ENCODE measurements around the gene FUBP3. TPM values are rescaled to one million over a fixed set of nuclear protein-coding genes. Genes with fewer than 3 reads are reported as not detected.

FUBP3 gene
- total and polyA plus RNA-seq, 8 donors, result 5.8 to 59.3 (median 20.7) TPM

DNA sequence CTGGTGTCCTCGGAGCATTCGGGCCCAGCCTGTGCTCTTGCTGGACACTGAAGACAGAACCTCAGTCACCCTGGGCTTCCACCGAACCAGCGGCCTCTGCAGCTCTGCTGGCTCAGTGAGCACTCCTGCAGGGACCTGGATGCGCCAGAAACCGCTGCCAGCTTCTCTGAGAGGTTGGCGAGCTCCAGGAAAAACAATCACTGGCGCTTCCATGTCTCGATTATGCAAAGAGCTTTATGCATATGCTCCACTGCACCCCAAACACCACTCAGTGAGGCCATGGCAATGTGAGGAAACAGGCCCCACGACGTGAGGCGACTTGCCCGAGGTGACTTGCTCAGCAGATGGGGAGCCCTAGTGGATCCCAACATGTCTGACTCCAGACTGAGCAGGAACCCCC is 96.0 kb downstream of the FUBP3 start:
- Histone ChIP-seq H3K9me3 (no peaks in the 10 kb centered on the region), H3K27ac (no peak overlapping the region), H3K27me3 (peaks cover 0 to 19% (median 0%) of the 10 kb centered on the region in 3 donors), H3K4me1 (no peaks in the 10 kb centered on the region), H3K36me3 (no peaks in the 10 kb centered on the region), H3K4me3 (no peak overlapping the region)
- TF ChIP-seq POLR2AphosphoS5 (IDR thresholded peaks at IDR 0.05), result no peak
- TF ChIP-seq POLR2A (IDR thresholded peaks at IDR 0.05), result no peak
- TF ChIP-seq EP300 (IDR thresholded peaks at IDR 0.05), result no peak
- TF ChIP-seq, protein P1, sequence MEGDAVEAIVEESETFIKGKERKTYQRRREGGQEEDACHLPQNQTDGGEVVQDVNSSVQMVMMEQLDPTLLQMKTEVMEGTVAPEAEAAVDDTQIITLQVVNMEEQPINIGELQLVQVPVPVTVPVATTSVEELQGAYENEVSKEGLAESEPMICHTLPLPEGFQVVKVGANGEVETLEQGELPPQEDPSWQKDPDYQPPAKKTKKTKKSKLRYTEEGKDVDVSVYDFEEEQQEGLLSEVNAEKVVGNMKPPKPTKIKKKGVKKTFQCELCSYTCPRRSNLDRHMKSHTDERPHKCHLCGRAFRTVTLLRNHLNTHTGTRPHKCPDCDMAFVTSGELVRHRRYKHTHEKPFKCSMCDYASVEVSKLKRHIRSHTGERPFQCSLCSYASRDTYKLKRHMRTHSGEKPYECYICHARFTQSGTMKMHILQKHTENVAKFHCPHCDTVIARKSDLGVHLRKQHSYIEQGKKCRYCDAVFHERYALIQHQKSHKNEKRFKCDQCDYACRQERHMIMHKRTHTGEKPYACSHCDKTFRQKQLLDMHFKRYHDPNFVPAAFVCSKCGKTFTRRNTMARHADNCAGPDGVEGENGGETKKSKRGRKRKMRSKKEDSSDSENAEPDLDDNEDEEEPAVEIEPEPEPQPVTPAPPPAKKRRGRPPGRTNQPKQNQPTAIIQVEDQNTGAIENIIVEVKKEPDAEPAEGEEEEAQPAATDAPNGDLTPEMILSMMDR (IDR thresholded peaks at IDR 0.05), result no peak
- 79 to 86% (median 84%) methylated on average over 9 to 13 of the region's 13 CpGs for WGBS, 5 donors
- no peak for DNase-seq
- intact Hi-C loops (cut with DNase I; ENCODE audit: low total_unique reads), result no loop called here

DNA sequence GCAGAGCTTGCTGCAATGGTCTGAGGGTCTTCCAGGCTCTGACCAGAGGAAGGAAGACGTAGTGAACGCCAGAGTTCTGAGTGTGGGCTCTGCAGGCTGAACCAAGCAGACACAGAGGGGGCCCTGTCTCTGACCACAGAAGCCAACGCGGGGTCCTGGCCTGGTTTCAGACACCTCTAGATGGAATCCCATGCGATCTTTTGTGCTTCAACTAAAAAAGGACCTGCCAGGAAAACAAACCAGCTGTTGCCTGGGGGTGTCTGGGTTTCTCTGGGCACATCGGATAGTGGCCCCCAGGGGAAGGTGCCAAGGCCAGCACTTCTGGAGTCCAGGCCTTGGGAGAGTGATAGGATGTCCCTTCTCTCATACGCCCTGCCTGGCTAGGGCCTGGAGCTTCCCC is 97.9 kb downstream of the FUBP3 start:
- peaks cover 0 to 32% (median 6%) of the 10 kb centered on the region in 3 donors for H3K27me3 ChIP-seq
- no peak overlapping the region for H3K4me3 ChIP-seq
- no peaks in the 10 kb centered on the region for H3K36me3 ChIP-seq
- H3K27ac ChIP-seq, result no peak overlapping the region
- WGBS, 5 donors, result 76 to 80% (median 78%) methylated on average over 5 to 7 of the region's 7 CpGs
- H3K9me3 ChIP-seq, result no peaks in the 10 kb centered on the region
- H3K4me1 ChIP-seq, result peaks cover 12 to 15% (median 14%) of the 10 kb centered on the region in 4 donors
- DNase-seq, result no peak
- TF ChIP-seq POLR2A (IDR thresholded peaks at IDR 0.05) (no peak), EP300 (IDR thresholded peaks at IDR 0.05) (no peak), POLR2AphosphoS5 (IDR thresholded peaks at IDR 0.05) (no peak)
- TF ChIP-seq, protein P1 (IDR thresholded peaks at IDR 0.05), result no peak
- intact Hi-C loops (cut with DNase I; ENCODE audit: low total_unique reads), result no loop called here

DNA sequence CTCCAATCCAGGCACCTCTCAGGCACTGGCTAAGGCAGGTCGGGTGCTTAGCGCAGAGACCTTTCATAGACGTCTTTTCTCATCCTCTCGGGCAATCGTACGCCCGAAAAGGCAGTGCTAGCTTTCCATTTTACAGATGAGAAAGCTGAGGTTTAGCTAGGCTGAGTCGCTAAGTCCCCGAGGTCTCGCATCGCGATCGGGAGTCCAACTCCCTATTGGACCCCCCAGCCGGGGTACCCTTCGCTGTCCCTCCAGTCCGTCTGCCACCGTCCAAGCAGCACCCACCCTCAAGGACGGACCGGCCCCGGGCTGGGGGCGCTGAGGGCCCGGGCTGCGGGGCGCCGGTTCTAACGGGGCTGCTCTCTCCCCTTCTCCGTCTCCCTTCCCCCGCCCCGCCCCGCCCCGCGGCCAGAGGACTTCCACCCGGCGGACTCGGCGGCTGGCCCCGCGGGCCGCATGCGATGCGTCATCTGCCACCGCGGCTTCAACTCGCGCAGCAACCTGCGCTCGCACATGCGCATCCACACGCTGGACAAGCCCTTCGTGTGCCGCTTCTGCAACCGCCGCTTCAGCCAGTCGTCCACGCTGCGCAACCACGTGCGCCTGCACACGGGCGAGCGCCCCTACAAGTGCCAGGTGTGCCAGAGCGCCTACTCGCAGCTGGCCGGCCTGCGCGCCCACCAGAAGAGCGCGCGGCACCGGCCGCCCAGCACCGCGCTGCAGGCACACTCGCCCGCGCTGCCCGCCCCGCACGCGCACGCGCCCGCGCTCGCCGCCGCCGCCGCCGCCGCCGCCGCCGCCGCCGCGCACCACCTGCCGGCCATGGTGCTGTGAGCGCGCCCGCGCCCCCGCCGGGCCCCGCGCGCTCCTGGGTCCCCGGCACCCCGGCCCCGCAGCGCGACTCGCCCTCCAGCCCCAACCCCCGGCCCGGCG is 101.7 kb downstream of the FUBP3 start:
- intact Hi-C loops (cut with DNase I; ENCODE audit: low total_unique reads), result loop anchor here (5.0 kb wide), 1 partner anchor 219 kb away; no protein-coding TSS in a partner anchor
- H3K4me3 ChIP-seq, result peak overlapping the region; percentile 55 to 76 (median 64)
- H3K36me3 ChIP-seq, result no peaks in the 10 kb centered on the region
- H3K4me1 ChIP-seq, result peaks cover 14 to 20% (median 16%) of the 10 kb centered on the region in 4 donors
- peaks cover 0 to 6% (median 2%) of the 10 kb centered on the region in 4 donors for H3K9me3 ChIP-seq
- TF ChIP-seq EP300 (IDR thresholded peaks at IDR 0.05) (no peak), POLR2AphosphoS5 (IDR thresholded peaks at IDR 0.05) (peak in 1 of 3 donors; percentile 69)
- WGBS, 5 donors, result 1 to 11% (median 4%) methylated on average over 24 to 110 of the region's 116 CpGs
- peaks cover 0 to 32% (median 6%) of the 10 kb centered on the region in 3 donors for H3K27me3 ChIP-seq
- peak; percentile 85 to 93 for DNase-seq
- peak overlapping the region in 2 of 5 donors; percentile 38 to 47 for H3K27ac ChIP-seq

DNA sequence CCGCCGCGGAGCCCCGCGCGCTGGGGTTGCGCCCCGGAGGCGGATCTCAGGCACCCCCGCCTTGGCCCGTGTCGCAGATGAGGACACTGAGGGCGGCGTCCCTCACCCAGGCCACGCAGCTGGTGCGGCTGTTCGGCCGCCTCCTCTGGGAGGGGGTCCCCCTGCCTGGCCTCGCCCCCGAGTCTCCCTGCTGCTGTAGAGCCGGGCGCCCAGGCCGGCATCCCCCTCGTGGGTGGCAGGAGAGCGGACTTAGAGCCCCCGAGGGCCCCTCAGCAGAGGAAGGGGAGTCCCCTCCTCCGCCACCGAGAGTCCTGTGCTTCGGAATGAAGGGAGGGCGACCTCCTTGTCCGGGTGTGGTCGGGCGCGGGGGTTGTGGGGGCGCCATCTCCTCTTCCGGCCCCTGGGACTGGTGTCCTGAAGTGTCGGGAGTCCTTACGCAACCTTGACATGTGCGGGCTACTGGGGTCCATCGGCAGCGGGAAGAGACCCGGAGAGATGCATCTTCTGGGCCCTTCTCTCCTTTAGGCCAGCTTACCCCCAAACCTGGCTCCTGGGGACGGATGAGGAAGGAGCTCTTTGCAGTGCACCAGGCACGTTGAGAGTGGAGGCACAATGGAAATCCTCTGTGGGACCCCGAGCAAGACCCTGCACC is 102.5 kb downstream of the FUBP3 start:
- Histone ChIP-seq H3K27ac (peak overlapping the region in 2 of 5 donors; percentile 47 to 50), H3K9me3 (peaks cover 0 to 6% (median 2%) of the 10 kb centered on the region in 4 donors), H3K4me3 (peak overlapping the region; percentile 55 to 76 (median 64)), H3K4me1 (peaks cover 14 to 20% (median 16%) of the 10 kb centered on the region in 4 donors), H3K27me3 (peaks cover 0 to 32% (median 6%) of the 10 kb centered on the region in 3 donors), H3K36me3 (no peaks in the 10 kb centered on the region)
- WGBS, 5 donors, result 0 to 4% (median 1%) methylated on average over 19 to 45 of the region's 45 CpGs
- intact Hi-C loops (cut with DNase I; ENCODE audit: low total_unique reads), result loop anchor here (5.0 kb wide), 1 partner anchor 220 kb away; no protein-coding TSS in a partner anchor
- TF ChIP-seq EP300 (IDR thresholded peaks at IDR 0.05), result no peak
- TF ChIP-seq, protein P1 (IDR thresholded peaks at IDR 0.05), result no peak
- peak in 1 of 2 donors; percentile 44 for DNase-seq

Measured in stomach (tissue), 9 donors.